GM18508 (cell line): ENCODE measurements around the gene KLHL33.
"Not testable (repeated sequence)": the region's sequence is repeated elsewhere in the genome, so short reads cannot be mapped to it uniquely, and the experiment has no call there.

ENCODE experiments used
- ATAC-seq: cut with Tn5 transposase; IDR thresholded peaks from one replicate; pipeline ENCODE4 v1.9.1; 2021; ENCODE audit warnings: moderate number of reproducible peaks; ENCODE audit not compliant: insufficient read depth, unreplicated experiment

Gene KLHL33

DNA sequence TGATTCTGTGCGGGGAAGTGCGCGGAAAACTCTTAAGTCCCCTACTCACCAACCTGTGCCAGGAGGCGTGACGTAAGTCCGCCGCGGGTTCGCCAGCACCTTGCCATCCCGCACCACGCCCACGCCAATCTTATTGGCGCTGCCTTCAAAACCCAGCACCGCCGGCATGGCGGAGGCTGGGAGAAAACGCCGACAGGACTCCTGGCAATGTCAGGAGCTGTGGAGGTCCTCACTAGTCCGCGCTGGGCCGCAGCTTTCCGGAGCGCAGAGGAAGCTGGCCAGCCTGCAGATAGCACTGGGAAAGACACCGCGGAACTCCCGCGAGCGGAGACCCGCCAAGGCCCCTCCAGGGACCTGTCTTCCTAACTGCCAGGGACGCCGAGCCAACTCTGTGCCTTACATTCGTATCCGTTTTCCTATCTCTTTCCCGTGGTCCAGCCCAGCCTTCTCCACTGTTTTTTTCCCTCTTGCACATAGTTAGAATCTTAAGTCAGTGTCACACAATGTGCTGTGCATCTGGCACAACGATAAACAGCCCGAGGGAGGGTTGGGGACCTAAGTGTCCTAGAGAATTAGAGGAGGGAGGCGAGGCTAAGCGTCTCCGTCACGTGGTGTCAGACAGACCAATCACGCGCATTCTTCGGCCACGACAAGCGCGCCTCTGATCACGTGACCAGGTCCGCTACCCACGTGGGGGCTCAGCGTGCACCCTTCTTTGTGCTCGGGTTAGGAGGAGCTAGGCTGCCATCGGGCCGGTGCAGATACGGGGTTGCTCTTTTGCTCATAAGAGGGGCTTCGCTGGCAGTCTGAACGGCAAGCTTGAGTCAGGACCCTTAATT, 18.8 kb upstream of the KLHL33 start, which contains the start of the genes APEX1 and OSGEP:
Gene APEX1, plus strand, starts transcription at position 711 of the 839 bp plus-strand sequence. CDS start 420 bp downstream, outside the sequence.
Gene OSGEP, minus strand, starts transcription at position 297 of the 839 bp plus-strand sequence. Its CDS starts 129 bp downstream, at position 168.
- ATAC-seq = peak; percentile 76

- not testable (repeated sequence) for ATAC-seq
Measured at GRCh38 chr14:20452831-20453230, 16.9 kb upstream of the KLHL33 start.

- no peak for ATAC-seq
Measured at GRCh38 chr14:20446889-20447288, 10.9 kb upstream of the KLHL33 start.

- not testable (repeated sequence) for ATAC-seq
Measured at GRCh38 chr14:20443650-20444049, 7.7 kb upstream of the KLHL33 start.

DNA sequence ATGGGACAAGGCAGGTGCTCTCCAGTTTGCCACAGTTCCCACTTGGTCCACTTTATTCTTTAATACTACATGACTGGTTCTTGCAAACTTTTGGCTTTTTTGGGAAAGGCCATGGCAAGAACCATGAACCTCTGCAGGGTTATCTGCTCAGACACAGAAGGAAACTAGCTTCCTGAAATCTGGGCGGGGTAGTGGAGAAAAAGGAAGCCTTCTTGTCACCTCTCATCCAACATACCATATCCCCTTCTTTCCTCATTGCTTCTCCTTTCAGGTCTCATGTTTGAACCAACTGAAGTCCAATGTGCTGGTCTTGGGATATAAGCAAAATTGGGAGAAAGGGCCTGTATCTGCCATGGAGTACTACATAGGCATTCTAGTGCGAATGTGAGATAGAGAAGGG, 5.5 kb upstream of the KLHL33 start:
- ATAC-seq = no peak

DNA sequence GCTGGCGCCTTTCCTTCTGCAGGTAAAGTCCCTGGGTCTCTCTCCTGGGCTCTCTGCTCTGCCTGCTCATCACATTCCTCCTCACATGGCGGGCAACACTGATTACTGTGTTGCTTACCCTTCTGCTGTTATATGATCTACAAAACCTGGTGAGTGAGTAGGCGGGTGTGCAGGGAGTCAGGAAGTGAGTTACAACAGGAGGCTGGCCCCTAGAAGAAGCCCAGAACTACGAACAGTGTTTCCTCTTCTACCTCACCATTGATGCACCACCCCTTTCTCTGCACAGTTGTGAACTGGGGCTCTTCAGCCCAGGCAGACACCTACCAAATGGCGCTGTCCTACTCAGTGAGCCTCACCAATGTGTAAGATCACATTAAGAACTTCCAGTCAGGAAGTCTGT, 4.9 kb upstream of the KLHL33 start:
- no peak for ATAC-seq

DNA sequence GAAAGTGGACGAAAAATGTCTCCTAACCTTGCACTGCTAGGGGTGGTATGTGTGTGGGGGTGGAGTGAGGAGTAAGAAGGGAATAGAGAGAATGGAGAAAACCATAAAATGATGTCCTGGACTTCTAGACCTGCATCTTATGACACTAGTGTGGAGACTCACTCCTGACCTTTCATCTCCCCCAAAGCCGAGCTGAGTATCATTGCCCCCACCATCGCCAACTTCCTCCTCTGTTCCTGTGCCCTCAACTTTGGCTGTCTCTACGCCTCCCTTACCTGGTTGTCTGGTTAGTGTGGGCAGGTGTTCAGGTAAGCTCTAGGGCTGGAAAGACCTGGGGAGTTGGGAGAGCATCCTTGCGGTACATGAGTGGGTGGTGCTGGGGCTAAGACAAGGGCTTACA, 4.5 kb upstream of the KLHL33 start:
- ATAC-seq = no peak

GRCh38 chr14:20438664-20439063, 2.7 kb upstream of the KLHL33 start:
- ATAC-seq = no peak

DNA sequence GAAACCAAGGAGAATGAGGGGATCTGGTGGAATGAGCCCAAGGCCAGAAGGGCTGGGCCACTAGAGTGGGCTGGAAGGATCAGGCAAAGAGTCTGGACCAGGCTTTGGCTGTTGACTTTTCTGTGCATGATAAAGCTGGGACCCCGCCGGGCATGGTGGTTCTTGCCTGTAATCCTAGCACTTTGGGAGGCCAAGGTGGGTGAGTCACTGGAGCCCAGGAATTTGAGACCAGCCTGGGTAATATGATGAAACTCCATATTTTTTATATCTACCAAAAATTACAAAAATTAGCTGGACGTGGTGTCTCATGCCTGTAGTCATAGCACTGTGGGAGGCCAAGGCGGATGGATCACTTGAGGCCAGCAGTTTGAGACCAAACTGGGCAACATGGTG, 393 bp upstream of the KLHL33 start:
- no peak for ATAC-seq

DNA sequence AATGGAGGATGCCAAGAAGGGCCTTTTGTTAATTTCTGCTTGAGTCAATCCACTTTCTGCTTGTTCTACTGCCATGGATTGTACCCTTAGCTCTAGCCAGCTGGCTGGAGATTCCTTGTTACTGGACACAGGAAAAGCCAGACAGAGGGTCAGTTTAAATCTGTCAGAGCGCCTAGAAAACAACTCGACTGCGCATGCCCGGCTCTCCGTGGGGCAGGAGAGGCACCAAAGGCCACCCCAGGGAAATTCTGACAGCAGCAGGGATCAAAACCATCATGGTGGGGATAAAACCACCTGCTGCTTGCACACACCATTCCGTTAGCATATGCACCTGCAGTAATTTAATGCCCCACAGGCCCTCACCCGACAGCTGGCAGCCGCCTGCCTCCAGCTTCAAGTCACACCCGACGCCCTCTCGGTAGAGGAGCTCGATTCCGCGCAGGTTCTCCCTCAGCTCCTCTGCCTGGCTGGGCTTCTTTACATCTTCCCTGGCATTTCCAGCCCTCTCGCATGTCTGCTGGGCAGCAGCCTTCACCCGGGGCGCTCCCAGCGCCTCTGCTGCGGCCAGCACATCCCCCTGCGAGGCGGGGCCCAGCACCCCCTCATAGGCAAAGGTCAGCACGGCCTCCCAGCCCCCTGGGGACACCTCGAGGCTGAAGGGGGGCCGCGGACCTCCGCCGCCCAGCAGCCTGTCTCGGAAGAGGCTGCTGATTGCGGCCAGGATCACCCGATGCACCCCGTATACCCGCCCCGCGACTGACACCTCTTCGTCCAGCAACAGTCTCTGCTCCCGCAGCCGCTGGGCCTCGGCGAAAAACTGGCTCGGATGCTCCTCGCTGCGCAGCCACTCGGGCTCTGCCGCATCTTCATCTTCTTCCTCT, 1.0 kb downstream of the KLHL33 start:
- no peak for ATAC-seq

GRCh38 chr14:20429801-20430669, 5.9 kb downstream of the KLHL33 start:
- no peak for ATAC-seq

DNA sequence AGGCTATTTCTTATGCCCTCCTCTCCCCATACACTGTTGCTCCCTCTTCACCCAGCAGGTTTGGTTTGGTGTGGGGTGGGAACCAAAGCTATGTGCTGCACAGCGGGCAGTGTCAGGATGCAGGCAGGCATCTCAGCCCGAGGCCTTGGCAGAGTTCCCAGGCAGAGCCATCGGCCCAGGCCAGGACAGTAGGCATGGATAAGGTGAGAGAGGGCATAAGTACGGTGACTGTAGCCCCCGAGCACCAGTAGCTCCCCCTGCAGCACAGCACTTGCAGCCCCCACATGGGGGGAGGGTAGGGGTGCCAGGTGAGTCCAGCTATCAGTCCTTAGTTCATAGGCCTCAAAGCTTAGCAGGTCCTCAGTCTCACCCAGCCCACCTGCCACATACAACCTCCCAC, 7.2 kb downstream of the KLHL33 start:
- no peak for ATAC-seq

- peak; percentile 20 for ATAC-seq
Measured at GRCh38 chr14:20428010-20428365, 8.0 kb downstream of the KLHL33 start.

DNA sequence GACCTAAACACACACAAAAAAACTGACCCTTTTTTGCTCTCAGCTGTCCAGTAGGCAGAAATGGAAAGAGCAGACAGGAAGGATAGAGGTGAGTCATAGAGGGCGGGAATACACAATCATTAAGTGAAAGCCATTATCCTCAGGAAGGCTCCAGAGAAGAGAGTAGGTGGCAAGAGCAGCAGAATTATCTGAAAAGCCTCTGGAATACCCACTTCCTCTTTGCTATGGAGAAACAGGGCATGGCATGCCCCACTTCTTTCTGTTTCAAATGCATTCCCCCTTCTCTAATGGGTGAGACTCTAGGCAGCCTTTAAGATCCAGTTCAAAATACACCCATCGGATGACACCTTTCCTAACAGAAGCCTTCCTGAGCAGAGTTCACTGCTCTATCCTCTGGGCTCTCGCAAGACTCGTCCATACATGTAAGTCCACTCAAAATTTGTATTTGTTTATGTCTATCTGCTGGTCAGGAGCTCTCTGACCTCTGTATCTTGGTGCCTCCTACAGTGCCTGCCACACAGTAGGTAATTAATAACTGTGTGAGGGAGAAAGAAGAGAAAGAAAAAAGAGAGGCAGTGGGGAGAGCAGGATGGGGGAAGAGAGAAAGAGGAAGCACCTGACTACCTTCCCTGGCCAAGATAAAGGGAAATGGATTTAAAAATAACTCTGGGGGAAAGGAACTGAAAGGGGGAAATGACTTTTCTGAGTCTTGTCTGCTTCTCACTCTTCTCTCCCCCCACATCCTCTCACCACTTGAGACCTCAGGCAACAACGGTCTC, 8.5 kb downstream of the KLHL33 start:
- peak; percentile 56 for ATAC-seq

DNA sequence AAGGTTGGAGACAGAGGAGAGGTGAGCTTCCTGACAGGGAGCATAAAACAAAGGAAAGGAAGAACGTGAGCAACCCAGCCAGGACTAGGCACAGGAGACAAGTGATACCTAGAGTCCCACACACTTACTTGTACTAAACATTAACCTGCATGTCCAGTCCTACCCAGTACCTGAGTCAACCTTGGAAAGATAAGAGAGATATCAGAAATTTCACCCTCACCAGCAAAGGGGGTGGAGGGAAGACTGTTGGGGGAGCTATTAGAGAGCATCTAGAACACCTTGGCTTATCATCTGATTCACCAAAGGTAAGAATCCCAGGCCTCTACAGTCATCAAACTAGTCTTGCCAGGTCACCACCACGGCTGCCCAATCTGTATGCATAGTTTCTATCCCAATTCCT, 11.1 kb downstream of the KLHL33 start:
- no peak for ATAC-seq

DNA sequence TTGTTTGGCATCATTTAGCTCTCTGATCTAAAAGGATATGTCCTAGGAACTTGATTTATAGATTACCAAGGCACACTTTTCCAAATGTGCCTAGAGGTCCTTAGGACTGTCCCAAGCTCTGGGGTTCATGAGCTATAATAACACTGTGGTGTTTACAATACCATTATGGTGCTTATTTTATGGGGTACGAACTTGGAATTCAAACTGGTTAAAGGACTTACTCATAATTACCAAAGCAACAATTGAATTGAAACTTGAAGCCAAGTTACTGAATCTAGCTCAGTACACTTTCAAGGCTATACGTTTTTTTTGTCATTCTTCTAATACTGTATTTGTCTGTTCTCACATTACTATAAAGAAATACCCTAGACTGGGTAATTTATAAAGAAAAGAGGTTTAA, 13.1 kb downstream of the KLHL33 start:
- ATAC-seq = no peak

- ATAC-seq = no peak
Measured at GRCh38 chr14:20421267-20421666, 14.7 kb downstream of the KLHL33 start.

- ATAC-seq = no peak
Measured at GRCh38 chr14:20419419-20419818, 16.5 kb downstream of the KLHL33 start.

DNA sequence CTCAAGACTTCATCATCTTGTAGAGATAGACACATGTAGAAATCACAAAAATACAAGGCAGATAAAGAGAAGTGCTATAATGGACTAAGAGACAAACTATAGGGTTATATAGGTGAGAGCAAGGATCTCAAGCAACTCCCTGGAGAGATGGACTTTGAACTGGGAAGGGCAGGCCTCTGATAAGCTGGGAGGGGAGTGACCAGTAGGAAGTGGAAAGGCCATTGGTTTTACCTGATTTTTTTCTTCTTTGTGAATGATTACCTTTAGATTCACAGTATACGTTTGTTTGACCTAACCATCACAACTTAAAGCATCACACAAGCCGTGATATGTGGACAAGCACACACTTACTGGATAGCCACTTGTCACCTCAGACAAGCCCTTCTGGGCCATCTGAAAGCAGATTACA, 17.5 kb downstream of the KLHL33 start:
- no peak for ATAC-seq
